ENCODE results near the gene DOCK4.

DOCK4 gene

DNA sequence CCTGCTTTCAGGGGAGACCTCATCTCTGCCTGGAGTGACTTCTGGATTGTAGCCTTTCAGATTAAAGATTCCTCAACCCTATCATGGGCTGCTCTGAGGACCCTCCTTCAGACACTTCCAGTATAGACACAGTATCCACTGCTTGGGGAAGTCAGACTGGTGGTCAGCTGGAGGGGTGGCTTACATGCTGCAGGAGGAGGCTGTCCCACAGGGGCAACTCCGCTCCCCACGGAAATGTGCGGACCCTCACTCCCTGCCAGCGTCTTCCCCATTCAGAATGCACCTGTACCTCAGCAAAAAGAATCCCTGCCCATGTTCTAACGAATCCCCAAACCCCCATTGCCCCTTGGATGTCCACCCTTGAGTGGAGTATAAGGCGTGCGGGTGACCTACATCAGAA, 95.5 kb downstream of the DOCK4 start:
- in situ Hi-C loops (cut with HindIII; ENCODE audit: low pct_unique_long_range_greater_than_20kb, low sequenced_read_pairs), result no loop called here
- TF ChIP-seq JUND (IDR thresholded peaks at IDR 0.05; ENCODE audit: low read depth), result no peak
- DNase-seq (ENCODE audit: low read depth in 1 of 2, low spot score in 1 of 2), result no peak

DNA sequence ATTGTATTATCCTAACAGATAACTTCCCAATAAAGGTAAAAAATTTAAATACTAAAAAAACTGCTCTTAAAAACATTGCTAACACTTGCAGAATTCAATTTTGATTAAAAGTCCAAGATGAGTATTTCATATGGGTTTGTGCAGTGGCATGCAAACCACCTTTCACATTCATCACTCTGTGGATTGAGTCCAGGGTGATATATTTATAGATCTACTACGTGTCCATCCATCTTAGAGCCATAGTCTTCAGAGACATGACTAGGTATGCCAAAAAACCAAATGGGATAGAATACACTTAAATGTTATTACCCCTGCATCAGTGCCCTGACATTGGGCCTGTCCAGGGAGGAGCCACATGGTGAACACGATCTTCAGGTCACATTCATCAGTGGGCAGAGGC, 96.0 kb downstream of the DOCK4 start:
- no peak for DNase-seq (ENCODE audit: low read depth in 1 of 2, low spot score in 1 of 2)
- no peak for TF ChIP-seq JUND (IDR thresholded peaks at IDR 0.05; ENCODE audit: low read depth)
- in situ Hi-C loops (cut with HindIII; ENCODE audit: low pct_unique_long_range_greater_than_20kb, low sequenced_read_pairs), result no loop called here

DNA sequence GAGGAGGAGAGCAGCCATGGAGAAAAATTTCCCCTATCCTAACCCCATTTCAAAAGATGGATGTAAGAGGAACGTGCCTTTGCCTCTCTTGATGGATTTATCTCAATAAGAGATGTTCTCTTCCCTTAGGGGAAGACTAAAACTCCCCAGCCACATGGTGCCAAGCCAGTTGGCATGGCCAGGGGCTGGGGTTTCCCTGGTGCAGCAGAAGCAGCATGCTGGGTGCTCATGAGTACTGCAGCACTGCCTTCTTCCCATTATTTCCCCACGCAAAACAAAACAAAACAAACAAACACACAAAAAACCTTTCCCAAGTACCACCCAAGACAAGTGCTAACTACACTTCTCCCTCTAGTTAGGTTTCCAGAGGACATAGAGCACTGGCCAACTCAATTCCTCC, 97.2 kb downstream of the DOCK4 start:
- TF ChIP-seq JUND (IDR thresholded peaks at IDR 0.05; ENCODE audit: low read depth), result no peak
- in situ Hi-C loops (cut with HindIII; ENCODE audit: low pct_unique_long_range_greater_than_20kb, low sequenced_read_pairs), result no loop called here
- no peak for DNase-seq (ENCODE audit: low read depth in 1 of 2, low spot score in 1 of 2)

DNA sequence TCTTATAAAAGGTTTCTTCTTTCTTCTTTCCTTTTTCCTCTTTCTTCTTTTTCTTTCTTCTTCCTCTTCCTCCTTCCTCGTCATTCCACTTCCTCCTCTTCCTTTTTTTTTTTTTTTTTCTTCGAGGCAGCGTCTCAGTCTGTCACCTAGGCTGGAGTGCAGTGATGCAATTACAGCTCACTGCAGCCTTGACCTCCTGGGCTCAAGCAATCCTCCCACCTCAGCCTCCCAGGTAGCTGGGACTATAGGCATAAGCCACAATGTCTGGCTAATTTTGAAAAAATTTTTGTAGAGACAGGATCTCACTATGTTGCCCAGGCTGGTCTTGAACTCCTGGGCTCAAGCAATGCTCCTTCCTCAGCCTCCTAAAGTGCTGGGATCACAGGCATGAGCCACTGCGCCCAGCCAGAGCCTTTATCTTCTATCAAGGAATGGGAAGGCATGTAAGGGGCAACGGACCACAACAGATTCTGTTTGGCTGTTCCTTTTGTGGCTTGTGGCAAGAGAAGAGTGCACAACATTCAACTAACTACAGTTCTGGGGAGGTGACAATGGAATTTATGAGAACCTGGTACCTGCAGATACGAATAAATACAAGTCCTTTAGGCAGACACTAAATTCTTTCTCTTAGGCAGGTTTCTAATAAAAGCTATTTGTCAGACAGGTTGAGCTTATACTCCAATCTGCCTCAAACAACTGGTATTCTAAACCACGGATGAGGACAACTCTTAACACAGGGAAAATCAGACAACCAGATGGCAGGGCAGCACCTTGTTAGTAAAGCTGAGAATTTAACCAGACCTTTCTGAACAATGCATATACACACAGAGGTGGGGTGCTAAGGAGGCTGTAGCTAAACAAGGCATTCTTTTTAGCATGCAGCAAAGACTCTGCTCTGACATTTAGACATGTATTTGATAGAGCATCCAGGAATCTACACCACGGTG, 100.3 kb downstream of the DOCK4 start:
- in situ Hi-C loops (cut with HindIII; ENCODE audit: low pct_unique_long_range_greater_than_20kb, low sequenced_read_pairs), result no loop called here
- no peak for DNase-seq (ENCODE audit: low read depth in 1 of 2, low spot score in 1 of 2)
- TF ChIP-seq JUND (IDR thresholded peaks at IDR 0.05; ENCODE audit: low read depth), result no peak

DNA sequence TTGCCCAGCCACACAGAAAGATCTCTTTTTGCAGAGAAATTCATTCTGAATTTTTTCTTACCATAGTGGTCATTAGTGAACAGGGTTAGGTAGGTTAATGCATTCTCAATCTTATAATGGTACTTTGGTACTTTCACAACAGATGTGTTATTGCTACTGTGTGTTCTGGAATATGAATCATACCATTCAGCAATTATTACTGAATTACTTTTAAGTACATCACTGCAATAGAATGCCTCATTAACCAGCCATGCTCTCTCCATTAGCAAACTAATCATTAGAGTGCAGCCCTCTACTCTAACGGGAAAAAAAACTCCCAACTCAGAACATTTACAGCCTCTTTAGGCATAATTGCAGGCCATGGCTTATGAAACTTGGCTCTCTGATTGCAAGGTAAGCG, 102.1 kb downstream of the DOCK4 start:
- TF ChIP-seq JUND (IDR thresholded peaks at IDR 0.05; ENCODE audit: low read depth), result no peak
- DNase-seq (ENCODE audit: low read depth in 1 of 2, low spot score in 1 of 2), result no peak
- in situ Hi-C loops (cut with HindIII; ENCODE audit: low pct_unique_long_range_greater_than_20kb, low sequenced_read_pairs), result no loop called here

DNA sequence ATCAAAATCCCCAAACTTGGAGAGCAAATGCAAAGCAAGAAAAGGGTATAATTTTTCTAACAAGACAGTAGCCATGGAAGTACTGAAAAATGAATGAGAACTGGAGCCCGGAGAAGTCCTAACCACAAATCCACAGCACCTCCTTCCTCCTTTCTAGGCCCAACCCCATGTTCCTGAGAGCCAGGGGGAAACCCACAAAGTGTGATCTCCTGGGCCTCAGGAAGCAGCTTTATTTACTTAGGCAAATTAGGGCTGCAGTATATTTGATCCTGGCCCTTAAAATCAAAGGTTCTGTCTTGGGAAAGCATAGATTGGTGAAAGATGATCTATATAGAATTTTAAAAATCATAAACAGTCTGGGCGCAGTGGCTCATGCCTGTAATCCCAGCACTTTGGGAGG, 103.0 kb downstream of the DOCK4 start:
- DNase-seq (ENCODE audit: low read depth in 1 of 2, low spot score in 1 of 2), result no peak
- in situ Hi-C loops (cut with HindIII; ENCODE audit: low pct_unique_long_range_greater_than_20kb, low sequenced_read_pairs), result no loop called here
- TF ChIP-seq JUND (IDR thresholded peaks at IDR 0.05; ENCODE audit: low read depth), result no peak

DNA sequence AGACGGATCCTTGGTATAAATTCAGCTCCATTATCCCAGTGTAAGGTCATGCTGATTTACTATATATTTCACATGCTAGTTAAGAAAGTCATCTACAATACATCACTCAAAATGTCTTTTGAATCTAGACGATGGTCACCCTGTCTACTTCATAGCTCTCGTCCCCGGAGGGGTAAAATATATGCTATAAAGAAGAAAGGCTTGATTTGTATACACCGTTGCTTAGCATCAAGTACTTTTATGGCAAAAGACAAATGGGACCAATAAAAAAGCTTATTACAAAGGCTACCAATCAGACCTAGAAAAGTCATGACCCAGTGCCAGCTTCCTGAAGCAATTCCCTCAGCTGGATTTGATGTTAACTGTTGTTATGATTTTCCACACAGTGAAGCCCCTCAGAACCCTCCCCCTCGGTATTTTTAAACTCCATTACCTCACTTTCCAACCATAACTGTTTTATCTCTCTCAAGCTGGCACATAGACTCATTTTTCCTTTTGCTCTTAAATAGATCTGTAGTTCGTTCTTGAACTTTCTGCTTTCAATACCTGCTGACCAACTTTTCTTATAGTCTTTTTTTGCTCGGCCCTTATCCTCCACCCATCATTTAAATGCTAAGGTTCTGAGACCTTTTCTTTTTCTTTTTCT, 104.9 kb downstream of the DOCK4 start:
- TF ChIP-seq JUND (IDR thresholded peaks at IDR 0.05; ENCODE audit: low read depth), result no peak
- no peak for DNase-seq (ENCODE audit: low read depth in 1 of 2, low spot score in 1 of 2)
- in situ Hi-C loops (cut with HindIII; ENCODE audit: low pct_unique_long_range_greater_than_20kb, low sequenced_read_pairs), result no loop called here

DNA sequence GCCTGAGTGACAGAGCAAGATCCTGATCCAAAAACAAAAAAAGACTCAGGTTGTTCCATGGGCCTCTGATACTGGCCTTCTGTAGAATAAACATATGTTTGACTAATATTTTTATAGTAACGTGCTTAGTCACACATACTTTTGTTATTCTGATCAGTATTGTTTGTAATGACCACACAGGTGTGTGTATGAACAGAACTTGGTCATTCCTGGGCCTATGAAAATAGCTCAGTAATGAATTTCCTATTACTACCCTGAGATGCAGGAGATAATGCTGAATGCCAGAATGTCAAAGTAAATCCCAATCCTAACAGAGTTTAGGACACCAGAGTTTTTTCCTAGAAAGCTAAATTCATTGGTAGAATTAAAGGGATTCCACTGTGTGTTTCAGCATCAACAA, 108.7 kb downstream of the DOCK4 start:
- in situ Hi-C loops (cut with HindIII; ENCODE audit: low pct_unique_long_range_greater_than_20kb, low sequenced_read_pairs), result no loop called here
- DNase-seq (ENCODE audit: low read depth in 1 of 2, low spot score in 1 of 2), result peak in 1 of 2 experiments; percentile 10

DNA sequence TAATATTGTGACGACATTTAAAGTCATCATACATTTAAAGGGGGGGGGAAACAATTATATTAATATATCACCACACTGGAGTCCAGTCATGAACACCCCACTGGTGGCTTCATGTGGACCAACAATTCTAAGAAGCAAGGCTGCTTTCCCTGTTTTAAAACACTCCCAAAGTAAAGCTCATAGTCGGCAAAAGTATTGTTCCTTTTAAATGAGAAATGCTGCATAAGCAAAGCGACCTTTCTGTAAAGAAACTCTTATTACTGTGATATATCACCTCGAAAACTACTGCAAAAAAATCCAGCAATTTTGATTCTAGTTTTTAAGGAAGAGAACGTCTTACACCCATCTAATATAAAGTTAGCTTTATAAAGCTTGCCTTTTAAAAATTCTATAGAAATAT, 112.8 kb downstream of the DOCK4 start:
- DNase-seq (ENCODE audit: low read depth in 1 of 2, low spot score in 1 of 2), result no peak
- in situ Hi-C loops (cut with HindIII; ENCODE audit: low pct_unique_long_range_greater_than_20kb, low sequenced_read_pairs), result no loop called here
- no peak for TF ChIP-seq JUND (IDR thresholded peaks at IDR 0.05; ENCODE audit: low read depth)

More for the DNA sequence above, 108.7 kb downstream of the DOCK4 start:
- no peak for TF ChIP-seq JUND (IDR thresholded peaks at IDR 0.05; ENCODE audit: low read depth)

DNA sequence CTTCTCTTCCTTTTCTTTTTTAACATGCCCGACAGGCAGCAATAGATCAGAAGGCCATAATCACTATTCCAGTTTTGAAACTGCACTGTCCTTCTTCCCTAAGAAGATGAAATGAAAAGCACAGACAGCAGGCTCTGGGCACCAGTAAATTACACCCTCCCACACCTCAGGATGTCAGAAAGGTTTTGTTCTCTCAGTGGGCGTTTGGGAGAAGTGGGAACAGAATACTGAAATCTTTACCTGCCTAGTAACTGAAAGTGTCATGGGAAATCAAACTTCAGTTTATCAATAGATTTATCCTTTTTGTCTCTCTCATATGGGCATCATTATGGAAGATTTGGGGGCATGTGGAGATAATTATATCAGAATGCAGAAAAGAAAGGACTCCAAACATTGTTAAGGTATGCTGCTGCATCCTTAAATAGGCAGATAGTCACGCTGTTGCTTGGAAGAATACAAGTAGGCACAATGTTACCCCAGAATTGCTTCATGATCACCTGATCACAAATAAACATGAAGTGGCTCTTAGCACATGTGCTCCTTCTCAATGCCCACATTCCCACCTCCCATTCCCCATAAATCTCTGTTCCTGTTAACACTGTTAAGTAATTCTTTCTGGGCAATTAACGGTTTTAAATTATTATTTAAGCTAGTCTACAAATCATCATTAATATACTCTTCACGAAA, 113.3 kb downstream of the DOCK4 start:
- no peak for DNase-seq (ENCODE audit: low read depth in 1 of 2, low spot score in 1 of 2)
- no peak for TF ChIP-seq JUND (IDR thresholded peaks at IDR 0.05; ENCODE audit: low read depth)
- in situ Hi-C loops (cut with HindIII; ENCODE audit: low pct_unique_long_range_greater_than_20kb, low sequenced_read_pairs), result no loop called here

DNA sequence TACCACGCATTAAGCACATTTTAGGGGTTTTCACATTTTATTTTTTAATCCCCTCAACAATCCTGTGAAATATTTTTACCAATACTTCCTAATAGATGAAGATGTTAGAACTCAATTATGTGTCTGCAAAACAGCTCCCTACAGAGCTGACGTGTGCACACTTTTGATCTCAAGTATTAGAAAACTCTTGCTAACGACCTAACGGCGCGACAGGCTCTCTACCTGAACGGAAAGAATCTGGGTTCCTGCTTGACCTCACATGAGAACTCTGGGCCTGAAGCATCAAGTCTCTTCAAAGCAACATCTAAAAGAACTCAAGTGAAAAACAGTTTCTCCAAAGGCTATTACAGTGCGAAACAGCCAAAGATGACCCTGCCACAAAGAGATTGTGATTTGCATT, 113.9 kb downstream of the DOCK4 start:
- TF ChIP-seq JUND (IDR thresholded peaks at IDR 0.05; ENCODE audit: low read depth), result no peak
- in situ Hi-C loops (cut with HindIII; ENCODE audit: low pct_unique_long_range_greater_than_20kb, low sequenced_read_pairs), result no loop called here
- no peak for DNase-seq (ENCODE audit: low read depth in 1 of 2, low spot score in 1 of 2)

DNA sequence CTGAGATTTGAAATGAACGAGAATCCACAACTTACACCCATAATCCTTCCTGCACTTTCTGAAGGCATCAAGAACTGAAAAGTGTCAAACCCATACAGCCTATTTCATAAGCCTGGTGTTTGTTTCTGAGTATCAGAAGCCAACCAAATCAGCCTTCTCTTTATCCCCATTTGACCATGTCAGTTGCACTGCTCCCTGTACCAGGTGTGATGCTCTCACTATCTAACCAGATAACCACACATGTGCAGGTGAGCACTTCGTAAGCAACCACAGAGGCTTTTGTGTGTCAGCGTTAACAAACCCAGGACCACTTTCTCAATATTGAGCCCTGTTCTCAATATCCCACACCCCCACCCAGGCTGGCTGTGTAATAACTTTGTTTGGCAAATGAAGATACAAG, 114.4 kb downstream of the DOCK4 start:
- in situ Hi-C loops (cut with HindIII; ENCODE audit: low pct_unique_long_range_greater_than_20kb, low sequenced_read_pairs), result no loop called here
- DNase-seq (ENCODE audit: low read depth in 1 of 2, low spot score in 1 of 2), result no peak
- TF ChIP-seq JUND (IDR thresholded peaks at IDR 0.05; ENCODE audit: low read depth), result no peak

DNA sequence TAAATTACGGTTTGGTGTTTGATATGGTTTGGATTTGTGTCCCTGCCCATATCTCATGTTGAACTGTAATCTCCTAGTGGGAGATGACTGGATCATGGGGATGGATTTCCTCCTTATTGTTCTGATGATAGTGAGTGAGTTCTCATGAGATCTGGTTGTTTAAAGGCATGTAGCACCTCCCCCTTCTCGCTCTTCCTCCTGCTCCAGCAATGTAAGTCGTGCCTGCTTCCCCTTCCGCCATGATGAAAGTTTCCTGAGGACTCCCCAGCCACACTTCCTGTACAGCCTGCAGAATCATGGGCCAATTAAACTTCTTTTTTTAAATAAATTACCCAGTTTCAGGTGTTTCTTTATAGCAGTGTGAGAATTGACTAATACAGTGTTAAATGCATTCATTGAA, 116.6 kb downstream of the DOCK4 start:
- DNase-seq (ENCODE audit: low read depth in 1 of 2, low spot score in 1 of 2), result no peak
- in situ Hi-C loops (cut with HindIII; ENCODE audit: low pct_unique_long_range_greater_than_20kb, low sequenced_read_pairs), result no loop called here

More for the DNA sequence above, 116.6 kb downstream of the DOCK4 start:
- no peak for TF ChIP-seq JUND (IDR thresholded peaks at IDR 0.05; ENCODE audit: low read depth)
